ENCODE measurements around the gene ARHGAP44. TPM values are rescaled to one million over a fixed set of nuclear protein-coding genes. Genes with fewer than 3 reads are reported as not detected.

ARHGAP44 gene
- total and polyA plus RNA-seq, 2 of the 8 experiments (the other 6 are each of a cell fraction or from before 2014, with no cell fraction given) = 6.2 to 22.2 TPM

- Histone ChIP-seq H3K4me3 (ENCODE audit: extremely low read depth in 1 of 4, insufficient read depth in 2 of 4, low read depth in 3 of 4, low read length in 4 of 4) (no peak overlapping the region), H3K27ac (ENCODE audit: low read depth, low read length) (no peak overlapping the region), H2BK5ac (ENCODE audit: low read depth, low read length) (no peak overlapping the region), H4K91ac (replicated peaks; ENCODE audit: insufficient read length, low read length) (no peak overlapping the region), H3K79me1 (ENCODE audit: low read depth, low read length) (no peaks in the 10 kb centered on the region), H4K8ac (ENCODE audit: extremely low read depth, insufficient read depth, low read length) (no peak overlapping the region), H2AK5ac (ENCODE audit: low read depth, low read length) (no peak overlapping the region), H2BK20ac (ENCODE audit: low read length) (no peak overlapping the region), H3K4me1 (replicated peaks in 1 of 4; ENCODE audit: control insufficient read depth in 3 of 4, insufficient read depth in 4 of 4, low read length in 3 of 4) (no peaks in the 10 kb centered on the region), H2BK12ac (ENCODE audit: low read depth, low read length) (no peak overlapping the region), H2BK15ac (ENCODE audit: low read length) (no peak overlapping the region), H3K18ac (ENCODE audit: extremely low read depth, low read length) (no peak overlapping the region), H3K9me3 (ENCODE audit: insufficient read depth in 2 of 2, low read depth in 1 of 2, low read length in 1 of 2) (no peaks in the 10 kb centered on the region), H3K23ac (ENCODE audit: insufficient read length) (no peak overlapping the region), H2AFZ (ENCODE audit: low read length) (no peak overlapping the region), H2BK120ac (replicated peaks; ENCODE audit: low read depth, low read length) (no peak overlapping the region), H3K9ac (replicated peaks in 1 of 4; ENCODE audit: extremely low read depth in 1 of 4, low read depth in 3 of 4, low read length in 3 of 4) (no peak overlapping the region), H3K14ac (ENCODE audit: insufficient read length) (no peak overlapping the region), H3K23me2 (ENCODE audit: low read depth, low read length) (no peaks in the 10 kb centered on the region), H3K4me2 (ENCODE audit: insufficient read depth in 1 of 2, low read depth in 2 of 2, low read length in 2 of 2) (no peak overlapping the region), H4K5ac (ENCODE audit: insufficient read length, low read depth, low read length) (no peak overlapping the region), H3K27me3 (replicated peaks in 1 of 4; ENCODE audit: control insufficient read depth in 3 of 4, extremely low read depth in 1 of 4, insufficient read depth in 3 of 4, low read length in 3 of 4) (no peaks in the 10 kb centered on the region), H3K79me2 (ENCODE audit: control insufficient read depth in 1 of 2, insufficient read depth in 2 of 2, low read length in 2 of 2) (peaks cover 0 to 6% of the 10 kb centered on the region in 2 experiments; a peak in 1 of 4 replicates), H3K36me3 (ENCODE audit: control insufficient read depth in 2 of 4, insufficient read depth in 4 of 4, low read length in 3 of 4) (no peaks in the 10 kb centered on the region), H3K56ac (replicated peaks; ENCODE audit: insufficient read length, low read depth, low read length) (no peak overlapping the region), H4K20me1 (replicated peaks in 1 of 2; ENCODE audit: control insufficient read depth in 1 of 2, insufficient read depth in 2 of 2, low read length in 2 of 2) (no peaks in the 10 kb centered on the region), H3K4ac (replicated peaks; ENCODE audit: insufficient read length, low read depth, low read length) (no peak overlapping the region)
- POLR2A ChIA-PET (ENCODE audit: partially characterized antibody) = no interaction called here
- TF ChIP-seq CREB1 (IDR thresholded peaks at IDR 0.05) (no peak), CTCF (IDR thresholded peaks at IDR 0.05; ENCODE audit: control extremely low read depth in 1 of 3, insufficient read depth in 1 of 3, low read depth in 1 of 3, low read length in 3 of 3) (no peak), ZNF274 (IDR thresholded peaks at IDR 0.05; ENCODE audit: borderline replicate concordance, extremely low read depth, low read length) (no peak), CEBPB (IDR thresholded peaks at IDR 0.05; ENCODE audit: low read depth, low read length) (no peak), EZH2 (IDR thresholded peaks at IDR 0.05; ENCODE audit: low read depth, low read length, severe bottlenecking) (no peak)
- CTCF ChIA-PET (ENCODE audit: partially characterized antibody) = interaction anchor here (0.9 kb wide), 1 partner anchor 183 kb away, joined by 4 read pairs; no protein-coding TSS in a partner anchor
- FAIRE-seq (no peak), DNase-seq (ENCODE audit: low read depth in 1 of 2, low spot score in 2 of 2) (no peak)
- 96% methylated on average over 4 of the region's 4 CpGs; no CpG with 5 or more reads in 1 of the 2 experiments for WGBS, 2 experiments (ENCODE audit: extremely low coverage in 1 of 2, insufficient coverage in 1 of 2, insufficient read length in 1 of 2, insufficient replicate concordance in 2 of 2, low coverage in 1 of 2, low lambda C conversion rate in 2 of 2, missing lambda C conversion rate in 1 of 2)
Observed at GRCh38 chr17:12821376-12821940, 32.2 kb downstream of the ARHGAP44 start.

Data from H1 (cell line).